WTC11 (cell line): ENCODE measurements around the gene MRPL32. TPM values are rescaled to one million over a fixed set of nuclear protein-coding genes. Genes with fewer than 3 reads are reported as not detected.

Experiments used
- ATAC-seq: fragments of 200-7000 bp; cut with Tn5 transposase; 2 replicates; pipeline ENCODE4 v1.10.0; 2021; ENCODE audit warnings: mild to moderate bottlenecking, moderate library complexity
- CTCF ChIA-PET: fragments of 300-600 bp; sonication (Branson Sonifier 250); formaldehyde crosslinking; loops from one replicate; lab custom pipeline; 2021; ENCODE audit warnings: antibody characterized with exemption; lab: Charles Lee
- POLR2A ChIA-PET: fragments of 350-600 bp; sonication (Branson Sonifier 250); formaldehyde crosslinking; loops from one replicate; lab custom pipeline; 2021; ENCODE audit warnings: antibody characterized with exemption; lab: Charles Lee
- DNase-seq: peaks from one replicate; pipeline ENCODE4 v3.0.0; 2021; ENCODE audit warnings: low spot score
- H3K27ac Mint-ChIP-seq: 2 replicates; pipeline ENCODE4 v1.8.0; 2021; ENCODE audit warnings: mixed read lengths
- H3K27me3 Mint-ChIP-seq: 2 replicates; pipeline ENCODE4 v1.8.0; 2021; ENCODE audit warnings: low read depth, mild to moderate bottlenecking, moderate library complexity, mixed read lengths
- H3K36me3 Mint-ChIP-seq: 2 replicates; pipeline ENCODE4 v1.8.0; 2021; ENCODE audit warnings: mixed read lengths
- H3K4me1 Mint-ChIP-seq: 2 replicates; pipeline ENCODE4 v1.8.0; 2022; ENCODE audit warnings: mixed read lengths
- H3K4me3 Mint-ChIP-seq: 2 replicates; pipeline ENCODE4 v1.8.0; 2021; ENCODE audit warnings: mild to moderate bottlenecking, moderate library complexity, mixed read lengths
- H3K9me3 Mint-ChIP-seq: 2 replicates; pipeline ENCODE4 v1.8.0; 2021; ENCODE audit warnings: mixed read lengths
- EMX1 ChIP-seq: fragments of 250-450 bp; sonication (Bioruptor Pico); IDR thresholded peaks from 2 replicates; pipeline ENCODE4 v1.8.0; 2021; ENCODE audit warnings: mild to moderate bottlenecking
- ESRRA ChIP-seq: sonication (generic); formaldehyde crosslinking; IDR thresholded peaks from 2 replicates; pipeline ENCODE4 v1.8.1; 2022; ENCODE audit warnings: mild to moderate bottlenecking, missing genetic modification reagents, borderline replicate concordance
- JUN ChIP-seq: sonication (generic); formaldehyde crosslinking; IDR thresholded peaks from 2 replicates; pipeline ENCODE4 v1.8.0; 2023; ENCODE audit warnings: mild to moderate bottlenecking, missing genetic modification reagents
- NFYB ChIP-seq: sonication (generic); formaldehyde crosslinking; conservative IDR thresholded peaks from 2 replicates; pipeline ENCODE4 v1.8.0; 2022; ENCODE audit warnings: low read depth, missing genetic modification reagents
- SMAD3 ChIP-seq: sonication (generic); formaldehyde crosslinking; IDR thresholded peaks from 2 replicates; pipeline ENCODE4 v1.8.0; 2022; ENCODE audit warnings: missing genetic modification reagents, mild to moderate bottlenecking, borderline replicate concordance
- SP1 ChIP-seq: sonication (generic); formaldehyde crosslinking; conservative IDR thresholded peaks from 2 replicates; pipeline ENCODE4 v1.8.1; 2022; ENCODE audit warnings: missing genetic modification reagents
- ZNF219 ChIP-seq: sonication (generic); formaldehyde crosslinking; IDR thresholded peaks from 2 replicates; pipeline ENCODE4 v1.8.0; 2023; ENCODE audit warnings: missing genetic modification reagents, mild to moderate bottlenecking, borderline replicate concordance
- ZNF671 ChIP-seq: fragments of 250-450 bp; sonication (Bioruptor Pico); IDR thresholded peaks from 2 replicates; pipeline ENCODE4 v1.8.0; 2021; ENCODE audit warnings: mild to moderate bottlenecking
- total RNA-seq: library from RNA; stranded (reverse); gene quantifications from 3 replicates; pipeline ENCODE4 v1.2.3, GENCODE V29; 2021
- TF ChIP-seq, protein P1 (sequence below): sonication (generic); formaldehyde crosslinking; IDR thresholded peaks from 2 replicates; pipeline ENCODE4 v1.8.1; 2022; ENCODE audit warnings: missing genetic modification reagents, borderline replicate concordance
- TF ChIP-seq, protein P2 (sequence below): sonication (generic); formaldehyde crosslinking; IDR thresholded peaks from 2 replicates; pipeline ENCODE4 v1.8.1; 2023; ENCODE audit warnings: mild to moderate bottlenecking, missing genetic modification reagents
- TF ChIP-seq, protein P3 (sequence below): fragments of 250-450 bp; sonication (Bioruptor Pico); IDR thresholded peaks from 2 replicates; pipeline ENCODE4 v2.1.2; 2022; ENCODE audit warnings: mild to moderate bottlenecking, moderate library complexity
- TF ChIP-seq, protein P4 (sequence below): sonication (generic); formaldehyde crosslinking; IDR thresholded peaks from 2 replicates; pipeline ENCODE4 v1.8.1; 2022; ENCODE audit warnings: mild to moderate bottlenecking, moderate library complexity, missing genetic modification reagents
- TF ChIP-seq, protein P5 (sequence below): fragments of 250-450 bp; sonication (Bioruptor Pico); IDR thresholded peaks from 2 replicates; pipeline ENCODE4 v1.9.0; 2021; ENCODE audit warnings: mild to moderate bottlenecking

MRPL32 gene
- total RNA-seq, 1 experiment from 2014 or later = 84.4 TPM

DNA sequence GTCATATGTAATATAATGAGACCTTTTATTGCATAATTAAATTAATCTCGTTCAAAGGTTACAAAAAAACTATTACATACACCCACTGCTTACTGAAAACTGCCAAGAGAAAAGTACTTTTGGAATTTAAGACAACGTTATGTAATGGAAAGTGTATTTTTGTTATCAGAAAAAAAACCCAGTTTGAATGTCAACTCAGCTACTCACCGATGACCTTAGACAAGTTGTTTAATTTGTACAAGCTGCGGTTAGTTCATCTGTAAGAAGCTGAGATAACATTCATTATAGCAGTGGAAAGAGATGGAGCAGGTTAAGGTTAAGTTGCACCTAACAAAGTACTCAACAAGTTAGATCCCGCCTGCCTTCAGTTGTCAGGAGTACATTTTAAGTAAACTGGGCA lies 1.3 kb upstream of the MRPL32 start:
- peaks cover 33% of the 10 kb centered on the region for H3K36me3 Mint-ChIP-seq
- no peaks in the 10 kb centered on the region for H3K9me3 Mint-ChIP-seq
- peak overlapping the region; percentile 100 for H3K4me3 Mint-ChIP-seq
- ChIA-PET CTCF (interaction anchor here (1.7 to 2.4 kb wide), 3 partner anchors 52 to 652 kb away, joined by 5 to 11 read pairs (median 8); partner anchors contain the start of gene STK17A), POLR2A (no interaction called here)
- H3K4me1 Mint-ChIP-seq = peaks cover 24% of the 10 kb centered on the region
- TF ChIP-seq ZNF671 (CRISPR knock-in tag) = no peak
- TF ChIP-seq, protein P1, sequence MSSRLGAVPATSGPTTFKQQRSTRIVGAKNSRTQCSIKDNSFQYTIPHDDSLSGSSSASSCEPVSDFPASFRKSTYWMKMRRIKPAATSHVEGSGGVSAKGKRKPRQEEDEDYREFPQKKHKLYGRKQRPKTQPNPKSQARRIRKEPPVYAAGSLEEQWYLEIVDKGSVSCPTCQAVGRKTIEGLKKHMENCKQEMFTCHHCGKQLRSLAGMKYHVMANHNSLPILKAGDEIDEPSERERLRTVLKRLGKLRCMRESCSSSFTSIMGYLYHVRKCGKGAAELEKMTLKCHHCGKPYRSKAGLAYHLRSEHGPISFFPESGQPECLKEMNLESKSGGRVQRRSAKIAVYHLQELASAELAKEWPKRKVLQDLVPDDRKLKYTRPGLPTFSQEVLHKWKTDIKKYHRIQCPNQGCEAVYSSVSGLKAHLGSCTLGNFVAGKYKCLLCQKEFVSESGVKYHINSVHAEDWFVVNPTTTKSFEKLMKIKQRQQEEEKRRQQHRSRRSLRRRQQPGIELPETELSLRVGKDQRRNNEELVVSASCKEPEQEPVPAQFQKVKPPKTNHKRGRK (CRISPR knock-in tag) = no peak
- TF ChIP-seq, protein P2, sequence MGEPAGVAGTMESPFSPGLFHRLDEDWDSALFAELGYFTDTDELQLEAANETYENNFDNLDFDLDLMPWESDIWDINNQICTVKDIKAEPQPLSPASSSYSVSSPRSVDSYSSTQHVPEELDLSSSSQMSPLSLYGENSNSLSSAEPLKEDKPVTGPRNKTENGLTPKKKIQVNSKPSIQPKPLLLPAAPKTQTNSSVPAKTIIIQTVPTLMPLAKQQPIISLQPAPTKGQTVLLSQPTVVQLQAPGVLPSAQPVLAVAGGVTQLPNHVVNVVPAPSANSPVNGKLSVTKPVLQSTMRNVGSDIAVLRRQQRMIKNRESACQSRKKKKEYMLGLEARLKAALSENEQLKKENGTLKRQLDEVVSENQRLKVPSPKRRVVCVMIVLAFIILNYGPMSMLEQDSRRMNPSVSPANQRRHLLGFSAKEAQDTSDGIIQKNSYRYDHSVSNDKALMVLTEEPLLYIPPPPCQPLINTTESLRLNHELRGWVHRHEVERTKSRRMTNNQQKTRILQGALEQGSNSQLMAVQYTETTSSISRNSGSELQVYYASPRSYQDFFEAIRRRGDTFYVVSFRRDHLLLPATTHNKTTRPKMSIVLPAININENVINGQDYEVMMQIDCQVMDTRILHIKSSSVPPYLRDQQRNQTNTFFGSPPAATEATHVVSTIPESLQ (CRISPR knock-in tag) = no peak
- TF ChIP-seq EMX1 = no peak
- TF ChIP-seq, protein P3, sequence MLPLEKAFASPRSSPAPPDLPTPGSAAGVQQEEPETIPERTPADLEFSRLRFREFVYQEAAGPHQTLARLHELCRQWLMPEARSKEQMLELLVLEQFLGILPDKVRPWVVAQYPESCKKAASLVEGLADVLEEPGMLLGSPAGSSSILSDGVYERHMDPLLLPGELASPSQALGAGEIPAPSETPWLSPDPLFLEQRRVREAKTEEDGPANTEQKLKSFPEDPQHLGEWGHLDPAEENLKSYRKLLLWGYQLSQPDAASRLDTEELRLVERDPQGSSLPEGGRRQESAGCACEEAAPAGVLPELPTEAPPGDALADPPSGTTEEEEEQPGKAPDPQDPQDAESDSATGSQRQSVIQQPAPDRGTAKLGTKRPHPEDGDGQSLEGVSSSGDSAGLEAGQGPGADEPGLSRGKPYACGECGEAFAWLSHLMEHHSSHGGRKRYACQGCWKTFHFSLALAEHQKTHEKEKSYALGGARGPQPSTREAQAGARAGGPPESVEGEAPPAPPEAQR (CRISPR knock-in tag) = no peak
- no peak for TF ChIP-seq JUN (CRISPR knock-in tag)
- TF ChIP-seq SP1 (CRISPR knock-in tag) = no peak
- ATAC-seq (no peak), DNase-seq (no peak)
- H3K27me3 Mint-ChIP-seq = no peaks in the 10 kb centered on the region
- peak overlapping the region; percentile 58; the same call in 1 of the 2 replicates for H3K27ac Mint-ChIP-seq

DNA sequence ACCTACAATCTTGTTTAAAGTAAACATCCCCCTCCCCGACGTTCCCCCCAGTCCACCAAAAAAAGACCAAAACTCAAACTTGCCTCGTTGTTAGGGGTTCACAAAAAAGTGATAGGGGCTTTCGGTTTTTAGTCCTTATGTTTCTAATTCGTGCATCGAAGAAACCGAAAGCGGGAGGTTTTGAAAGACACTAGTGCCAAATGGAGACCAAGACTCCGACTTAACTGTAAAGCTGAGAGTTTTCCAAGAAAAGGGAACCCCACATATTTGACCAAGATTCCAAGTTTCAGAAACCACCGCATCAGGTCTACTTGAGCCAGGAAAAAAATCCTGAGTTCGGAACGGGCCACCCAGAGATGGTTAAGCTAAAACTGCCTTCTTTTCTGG lies 736 bp upstream of the MRPL32 start:
- no peaks in the 10 kb centered on the region for H3K27me3 Mint-ChIP-seq
- TF ChIP-seq, protein P4, sequence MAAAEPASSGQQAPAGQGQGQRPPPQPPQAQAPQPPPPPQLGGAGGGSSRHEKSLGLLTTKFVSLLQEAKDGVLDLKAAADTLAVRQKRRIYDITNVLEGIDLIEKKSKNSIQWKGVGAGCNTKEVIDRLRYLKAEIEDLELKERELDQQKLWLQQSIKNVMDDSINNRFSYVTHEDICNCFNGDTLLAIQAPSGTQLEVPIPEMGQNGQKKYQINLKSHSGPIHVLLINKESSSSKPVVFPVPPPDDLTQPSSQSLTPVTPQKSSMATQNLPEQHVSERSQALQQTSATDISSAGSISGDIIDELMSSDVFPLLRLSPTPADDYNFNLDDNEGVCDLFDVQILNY (CRISPR knock-in tag) = no peak
- TF ChIP-seq SMAD3 (CRISPR knock-in tag) (no peak), NFYB (CRISPR knock-in tag) (no peak), ZNF219 (CRISPR knock-in tag) (no peak), ESRRA (CRISPR knock-in tag) (peak; percentile 5; the same call in 1 of the 2 replicates)
- TF ChIP-seq, protein P5, sequence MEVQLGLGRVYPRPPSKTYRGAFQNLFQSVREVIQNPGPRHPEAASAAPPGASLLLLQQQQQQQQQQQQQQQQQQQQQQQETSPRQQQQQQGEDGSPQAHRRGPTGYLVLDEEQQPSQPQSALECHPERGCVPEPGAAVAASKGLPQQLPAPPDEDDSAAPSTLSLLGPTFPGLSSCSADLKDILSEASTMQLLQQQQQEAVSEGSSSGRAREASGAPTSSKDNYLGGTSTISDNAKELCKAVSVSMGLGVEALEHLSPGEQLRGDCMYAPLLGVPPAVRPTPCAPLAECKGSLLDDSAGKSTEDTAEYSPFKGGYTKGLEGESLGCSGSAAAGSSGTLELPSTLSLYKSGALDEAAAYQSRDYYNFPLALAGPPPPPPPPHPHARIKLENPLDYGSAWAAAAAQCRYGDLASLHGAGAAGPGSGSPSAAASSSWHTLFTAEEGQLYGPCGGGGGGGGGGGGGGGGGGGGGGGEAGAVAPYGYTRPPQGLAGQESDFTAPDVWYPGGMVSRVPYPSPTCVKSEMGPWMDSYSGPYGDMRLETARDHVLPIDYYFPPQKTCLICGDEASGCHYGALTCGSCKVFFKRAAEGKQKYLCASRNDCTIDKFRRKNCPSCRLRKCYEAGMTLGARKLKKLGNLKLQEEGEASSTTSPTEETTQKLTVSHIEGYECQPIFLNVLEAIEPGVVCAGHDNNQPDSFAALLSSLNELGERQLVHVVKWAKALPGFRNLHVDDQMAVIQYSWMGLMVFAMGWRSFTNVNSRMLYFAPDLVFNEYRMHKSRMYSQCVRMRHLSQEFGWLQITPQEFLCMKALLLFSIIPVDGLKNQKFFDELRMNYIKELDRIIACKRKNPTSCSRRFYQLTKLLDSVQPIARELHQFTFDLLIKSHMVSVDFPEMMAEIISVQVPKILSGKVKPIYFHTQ (CRISPR knock-in tag) = no peak
- TF ChIP-seq, all 79 proteins: peak for 1
- Mint-ChIP-seq H3K4me1 (peaks cover 23% of the 10 kb centered on the region), H3K36me3 (peaks cover 33% of the 10 kb centered on the region), H3K4me3 (peak overlapping the region; percentile 100), H3K9me3 (no peaks in the 10 kb centered on the region), H3K27ac (peak overlapping the region; percentile 99)
- CTCF ChIA-PET = interaction anchor here (0.9 to 2.6 kb wide), 11 partner anchors 10 to 991 kb away, joined by 3 to 28 read pairs (median 8); partner anchors contain the start of gene STK17A
- ATAC-seq (no peak), DNase-seq (no peak)
- POLR2A ChIA-PET = interaction anchor here (0.9 to 1.0 kb wide), 4 partner anchors 19 to 176 kb away, joined by 3 to 4 read pairs (median 4); partner anchors contain the start of gene C7orf25
